AG09319 (cell line): ENCODE measurements around the gene GRIN1.

Experiments
- DNase-seq: peaks from one replicate; pipeline ENCODE4 v3.0.0-alpha.2; 2010; ENCODE audit warnings: low read depth; ENCODE audit errors: extremely low read depth
- TF ChIP-seq, protein P1 (sequence below): IDR thresholded peaks from 2 replicates; pipeline ENCODE4 v1.5.1; 2011; ENCODE audit warnings: low read depth, mild to moderate bottlenecking, inconsistent platforms, low read length, moderate library complexity

The GRIN1 gene

DNA sequence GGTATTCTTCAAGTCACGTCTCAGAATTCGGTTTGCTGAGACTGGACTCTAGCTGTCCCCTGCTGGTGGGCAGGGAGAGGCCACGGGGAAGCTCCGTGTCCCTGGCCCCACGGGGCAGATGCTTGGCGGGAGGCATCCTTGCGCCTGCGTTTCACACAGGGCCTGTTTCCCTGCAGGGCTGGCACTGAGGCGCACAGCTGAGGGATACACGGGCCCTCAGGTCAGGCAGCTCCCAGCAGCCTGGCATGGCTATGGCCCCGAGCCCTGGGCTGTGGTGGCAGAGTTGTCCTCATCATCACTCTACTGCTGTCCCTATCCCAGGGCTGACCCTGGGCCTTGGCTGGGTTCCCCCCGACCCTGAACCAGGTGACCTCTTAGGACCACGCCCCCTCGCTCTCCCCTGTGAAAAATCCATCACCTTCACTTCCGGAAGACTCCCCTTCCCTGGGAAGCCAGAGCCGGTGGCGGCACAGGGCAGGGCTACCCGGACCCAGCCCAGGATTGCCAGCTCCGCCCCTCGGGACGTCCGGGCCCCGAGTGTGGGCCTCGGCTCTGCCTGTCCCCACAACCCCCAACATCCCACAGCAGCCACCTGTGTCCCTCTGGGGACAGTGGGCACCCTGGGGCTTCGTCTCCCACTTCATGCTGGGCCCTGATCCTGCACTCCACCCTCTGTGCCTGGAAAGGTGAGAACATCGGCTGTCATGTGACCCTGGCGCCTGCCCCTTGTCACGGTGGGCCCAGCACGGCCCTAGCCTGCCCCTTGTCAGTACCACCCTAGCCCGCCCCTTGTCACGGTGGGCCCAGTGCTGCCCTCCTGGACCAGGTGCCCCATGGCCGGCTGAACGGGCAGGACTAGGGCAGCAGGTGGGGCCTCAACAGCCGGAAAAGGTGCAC, 29.5 kb upstream of the GRIN1 start:
- DNase-seq = no peak
- TF ChIP-seq, protein P1, sequence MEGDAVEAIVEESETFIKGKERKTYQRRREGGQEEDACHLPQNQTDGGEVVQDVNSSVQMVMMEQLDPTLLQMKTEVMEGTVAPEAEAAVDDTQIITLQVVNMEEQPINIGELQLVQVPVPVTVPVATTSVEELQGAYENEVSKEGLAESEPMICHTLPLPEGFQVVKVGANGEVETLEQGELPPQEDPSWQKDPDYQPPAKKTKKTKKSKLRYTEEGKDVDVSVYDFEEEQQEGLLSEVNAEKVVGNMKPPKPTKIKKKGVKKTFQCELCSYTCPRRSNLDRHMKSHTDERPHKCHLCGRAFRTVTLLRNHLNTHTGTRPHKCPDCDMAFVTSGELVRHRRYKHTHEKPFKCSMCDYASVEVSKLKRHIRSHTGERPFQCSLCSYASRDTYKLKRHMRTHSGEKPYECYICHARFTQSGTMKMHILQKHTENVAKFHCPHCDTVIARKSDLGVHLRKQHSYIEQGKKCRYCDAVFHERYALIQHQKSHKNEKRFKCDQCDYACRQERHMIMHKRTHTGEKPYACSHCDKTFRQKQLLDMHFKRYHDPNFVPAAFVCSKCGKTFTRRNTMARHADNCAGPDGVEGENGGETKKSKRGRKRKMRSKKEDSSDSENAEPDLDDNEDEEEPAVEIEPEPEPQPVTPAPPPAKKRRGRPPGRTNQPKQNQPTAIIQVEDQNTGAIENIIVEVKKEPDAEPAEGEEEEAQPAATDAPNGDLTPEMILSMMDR = no peak

DNA sequence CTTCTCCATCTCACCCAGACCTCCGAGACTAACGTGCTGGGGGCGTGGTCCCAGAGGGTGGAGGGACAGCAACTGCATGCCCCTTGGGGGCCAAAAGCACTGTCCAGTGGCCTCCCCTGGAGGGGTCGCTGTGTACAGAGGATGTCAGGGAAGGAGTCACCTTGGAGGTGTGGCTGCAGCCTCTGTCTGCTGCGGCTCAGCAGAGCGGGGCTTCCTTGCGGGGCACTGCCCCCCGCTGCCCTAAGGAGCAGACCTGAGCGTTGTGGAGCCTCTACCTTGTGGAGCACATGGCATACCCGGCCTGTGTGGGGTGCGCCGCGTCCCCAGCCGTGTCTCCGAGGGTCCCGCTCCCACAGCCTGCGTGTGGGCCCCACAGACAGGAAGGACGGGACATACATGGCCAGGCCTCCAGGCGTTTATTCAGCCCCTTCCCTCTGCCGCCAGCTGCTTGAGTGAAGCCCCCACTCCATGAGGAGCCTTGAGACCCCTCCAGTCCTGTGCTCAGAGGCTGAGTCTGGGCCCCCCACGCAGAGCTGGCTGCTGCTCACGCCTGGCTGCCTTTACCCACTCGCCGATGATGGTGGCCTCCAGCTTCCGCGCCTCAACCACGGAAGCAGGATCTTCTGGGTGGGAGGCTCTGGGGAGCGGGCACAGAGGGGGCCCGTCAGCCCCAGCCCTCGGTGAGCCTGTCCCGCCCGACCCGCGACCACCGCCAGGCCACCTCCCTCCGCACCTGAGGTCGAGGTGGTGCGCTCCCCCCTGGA, 28.6 kb upstream of the GRIN1 start:
- TF ChIP-seq, protein P1 = no peak
- no peak for DNase-seq

DNA sequence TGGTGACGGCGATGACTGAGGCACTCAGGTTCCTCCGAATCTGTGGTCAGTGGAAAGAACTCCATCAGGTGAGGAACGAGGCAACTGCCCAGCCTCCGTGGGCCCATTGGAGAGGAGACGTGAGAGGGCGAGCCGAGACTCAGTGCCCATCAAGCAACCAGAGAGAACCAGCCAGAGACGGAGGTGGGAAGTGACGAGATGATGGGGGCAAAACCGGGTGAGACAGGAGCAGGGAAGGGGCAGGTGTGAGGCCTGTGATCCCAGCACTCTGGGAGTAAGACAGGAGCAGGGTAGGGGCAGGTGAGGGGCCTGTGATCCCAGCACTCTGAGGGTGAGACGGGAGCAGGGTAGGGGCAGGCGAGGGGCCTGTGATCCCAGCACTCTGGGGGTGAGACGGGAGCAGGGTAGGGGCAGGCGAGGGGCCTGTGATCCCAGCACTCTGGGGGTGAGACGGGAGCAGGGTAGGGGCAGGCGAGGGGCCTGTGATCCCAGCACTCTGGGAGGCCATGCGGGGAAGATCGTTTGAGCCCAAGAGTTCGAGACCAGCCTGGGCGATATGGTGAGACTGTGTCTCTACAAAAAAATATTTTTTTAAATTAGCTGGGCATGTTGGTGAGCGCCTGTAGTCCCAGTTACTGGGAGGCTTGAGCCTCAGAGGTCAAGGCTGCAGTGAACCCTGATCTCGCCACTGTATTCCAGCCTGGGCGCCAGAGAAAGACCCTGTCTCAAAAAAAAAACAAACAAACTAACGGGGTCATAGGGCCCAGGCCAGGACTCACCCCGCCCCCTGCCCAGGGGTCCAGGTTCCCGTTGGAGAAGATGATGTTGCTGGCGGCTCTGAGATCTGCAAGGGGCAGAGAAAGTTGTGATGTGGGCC, 27.8 kb upstream of the GRIN1 start:
- DNase-seq = no peak
- TF ChIP-seq, protein P1 = no peak

DNA sequence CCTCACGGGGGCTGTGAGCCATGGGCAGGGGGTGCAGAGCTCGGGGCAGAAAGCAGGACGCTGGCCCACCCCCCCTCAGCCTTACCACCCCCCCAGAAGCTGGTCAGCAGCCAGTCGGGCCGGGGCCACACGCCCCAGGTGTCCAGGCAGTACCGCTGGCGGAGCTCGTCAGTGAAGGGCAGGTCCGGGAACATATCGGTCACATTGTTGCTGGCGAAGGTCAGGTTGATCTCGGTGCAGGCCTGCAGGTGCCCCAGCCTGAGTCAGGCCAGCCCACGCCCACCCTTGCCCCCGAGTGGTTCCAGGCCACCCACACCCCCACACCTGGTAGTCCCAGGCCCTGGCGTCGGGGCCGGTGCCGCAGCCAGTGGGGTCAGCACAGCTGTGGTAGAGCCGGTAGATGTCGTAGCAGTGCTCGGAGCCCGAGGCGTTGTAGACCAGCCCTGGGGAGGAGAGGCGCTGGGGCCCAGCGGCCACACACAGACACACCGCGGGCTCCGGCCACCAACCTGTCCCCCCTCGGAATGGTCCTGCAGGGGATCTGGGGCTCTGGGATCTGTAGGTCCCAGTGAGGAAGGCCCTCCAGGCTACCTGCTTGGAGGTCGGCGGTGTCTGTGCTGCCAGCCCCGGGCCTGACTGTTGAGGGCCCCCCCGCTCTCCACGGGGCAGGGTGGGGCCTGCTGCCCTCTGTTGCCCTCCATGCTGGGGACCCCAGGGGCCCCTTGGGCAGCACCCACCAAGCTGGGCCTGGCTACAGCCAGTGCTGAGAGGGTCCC, 27.0 kb upstream of the GRIN1 start:
- no peak for DNase-seq
- TF ChIP-seq, protein P1 = no peak

DNA sequence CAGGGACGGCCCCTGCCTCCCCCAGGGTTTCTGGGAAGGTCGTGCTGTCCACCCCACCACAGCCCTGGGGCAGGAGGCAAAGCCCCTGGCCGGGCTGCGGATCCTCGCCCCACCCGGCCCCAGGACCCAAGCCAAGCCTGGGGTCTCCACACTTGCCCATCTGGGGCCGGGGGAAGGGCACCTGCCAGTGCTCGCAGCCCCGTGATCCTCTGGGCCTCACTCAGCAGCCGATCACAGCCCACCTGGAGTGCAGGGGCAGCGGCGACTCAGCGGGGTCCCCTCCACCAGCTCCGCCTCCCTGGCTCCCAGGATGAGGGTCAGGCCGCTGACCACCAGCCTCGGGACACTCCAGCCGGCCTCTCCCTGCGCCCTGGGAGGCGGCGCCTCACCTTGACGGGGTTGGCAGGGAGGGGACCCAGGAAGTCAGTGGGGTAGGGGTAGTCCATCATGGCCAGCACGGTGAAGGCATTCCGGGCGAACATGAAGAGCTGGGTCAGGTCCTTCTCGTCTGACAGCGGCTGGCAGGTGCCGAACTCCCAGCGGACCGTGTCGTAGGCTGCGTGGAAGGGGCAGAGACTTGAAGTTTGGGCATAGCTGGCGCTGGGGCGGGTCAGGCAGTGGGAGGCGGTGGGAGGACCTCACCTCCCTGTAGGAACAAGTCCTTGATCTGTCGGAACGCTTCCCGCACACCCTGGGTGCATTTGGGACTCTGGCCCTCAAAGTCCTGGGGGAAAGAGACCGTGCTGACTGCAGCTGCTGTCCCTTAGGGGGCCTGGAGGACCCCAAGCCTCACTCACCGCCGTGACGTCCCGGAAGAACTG, 26.2 kb upstream of the GRIN1 start:
- DNase-seq = no peak
- TF ChIP-seq, protein P1 = no peak
